ENCODE data around the gene PTPN14. TPM values are rescaled to one million over a fixed set of nuclear protein-coding genes. Genes with fewer than 3 reads are reported as not detected.

Gene PTPN14
- total RNA-seq = 79.3 and 99.9 TPM in 2 replicates

DNA sequence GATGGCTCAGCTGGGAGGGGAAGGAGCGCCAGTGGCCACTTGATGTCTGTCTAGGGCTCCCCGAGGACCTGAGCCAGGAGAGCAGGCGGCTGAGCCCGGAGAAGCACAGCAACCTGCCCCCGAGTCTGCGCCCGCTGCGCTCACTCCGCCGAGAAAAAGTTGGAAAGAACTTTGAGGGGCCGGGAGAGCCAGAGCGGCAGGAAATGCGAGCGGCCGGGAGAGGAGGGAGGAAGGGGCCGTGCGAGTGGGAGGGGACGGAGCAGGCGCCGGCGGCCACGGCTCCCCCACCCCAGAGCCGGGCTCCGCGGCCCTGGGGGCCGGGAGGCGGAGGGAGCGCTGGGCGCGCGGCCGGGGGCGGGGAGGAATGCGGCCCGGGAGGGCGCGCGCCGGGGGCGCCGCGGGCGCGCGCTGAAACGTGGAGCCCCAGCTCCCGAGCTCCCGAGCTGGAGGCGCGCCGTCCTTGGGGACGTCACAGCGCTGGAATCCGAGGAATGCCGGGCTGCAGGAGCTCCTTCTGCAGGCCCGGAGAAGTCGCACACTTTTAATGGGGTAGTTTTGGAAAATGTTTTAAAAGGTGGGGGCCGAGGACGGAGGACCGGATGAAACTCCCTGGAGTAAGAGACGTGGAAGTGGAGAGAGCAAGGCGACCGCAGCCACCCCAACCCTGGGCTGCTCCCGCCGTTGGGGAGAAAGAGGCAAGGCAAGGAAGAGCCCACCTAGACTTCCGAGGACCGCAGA lies at the start of gene PTPN14:
PTPN14 (minus strand) TSS at position 167 of the 738 bp plus-strand sequence. CDS start 86,799 bp downstream, outside the sequence.

Other genes starting within 250 kb of the PTPN14 start
- 28.1 and 41.7 TPM in 2 replicates for gene CENPF, start 51.6 kb upstream of the PTPN14 start, total RNA-seq

All from articular chondrocyte of knee joint (primary cell).